Keratinocyte (primary cell): Measurements from ENCODE around the gene NAB1. TPM values are rescaled to one million over a fixed set of nuclear protein-coding genes. Genes with fewer than 3 reads are reported as not detected.

Source experiments
- DNase-seq: peaks from one replicate; pipeline ENCODE4 v3.0.0-alpha.2; 2011; ENCODE audit warnings: low read depth, missing footprints, low spot score
- FAIRE-seq: peaks from 2 replicates; lab custom pipeline; 2011; peaks lifted over from hg19 to GRCh38; lab: Jason Lieb, UNC
- H2AFZ ChIP-seq: 2 replicates; pipeline ENCODE4 v1.6.0; 2012; ENCODE audit warnings: low read length, control low read depth, inconsistent platforms; ENCODE audit not compliant: control insufficient read depth
- H3K27ac ChIP-seq: 2 replicates; pipeline ENCODE4 v1.5.1; 2011; ENCODE audit warnings: low read length; ENCODE audit not compliant: control insufficient read depth, insufficient read depth
- H3K27me3 ChIP-seq: 3 replicates; pipeline ENCODE4 v1.6.0; 2011; ENCODE audit warnings: low read length; ENCODE audit not compliant: control insufficient read depth, insufficient read depth; ENCODE audit errors: extremely low read depth
- H3K36me3 ChIP-seq, 2 experiments: 2 replicates in 1 of 2; 3 replicates in 1 of 2; pipeline ENCODE4 v1.5.1; 2011; ENCODE audit warnings: low read length in 2 of 2, mild to moderate bottlenecking in 1 of 2; ENCODE audit not compliant: control insufficient read depth in 2 of 2, insufficient read depth in 2 of 2; ENCODE audit errors: extremely low read depth in 1 of 2
- H3K4me1 ChIP-seq: 3 replicates; pipeline ENCODE4 v1.5.1; 2011; ENCODE audit warnings: low read length; ENCODE audit not compliant: control insufficient read depth, insufficient read depth; ENCODE audit errors: extremely low read depth
- H3K4me2 ChIP-seq: 3 replicates; pipeline ENCODE4 v1.6.0; 2011; ENCODE audit warnings: low read depth, low read length; ENCODE audit not compliant: control insufficient read depth, insufficient read depth; ENCODE audit errors: extremely low read depth
- H3K4me3 ChIP-seq, 3 experiments: fragments of 200-600 bp in 1 of 3; sonication (generic) in 1 of 3; 2 replicates in 2 of 3; 3 replicates in 1 of 3; pipeline ENCODE4 v1.5.1; 2011 to 2016; ENCODE audit warnings: low read length in 3 of 3, mild to moderate bottlenecking in 3 of 3, control low read depth in 2 of 3, inconsistent platforms in 1 of 3, low read depth in 1 of 3, mixed read lengths in 1 of 3, mixed run types in 1 of 3, moderate library complexity in 1 of 3; ENCODE audit not compliant: control insufficient read depth in 2 of 3, insufficient read depth in 2 of 3; ENCODE audit errors: extremely low read depth in 1 of 3
- H3K79me2 ChIP-seq: 2 replicates; pipeline ENCODE4 v1.6.0; 2012; ENCODE audit warnings: low read length; ENCODE audit not compliant: control insufficient read depth, insufficient read depth
- H3K9ac ChIP-seq: 3 replicates; pipeline ENCODE4 v1.6.0; 2011; ENCODE audit warnings: low read length; ENCODE audit not compliant: control insufficient read depth, insufficient read depth; ENCODE audit errors: extremely low read depth
- H3K9me1 ChIP-seq: 3 replicates; pipeline ENCODE4 v1.6.0; 2011; ENCODE audit warnings: low read length; ENCODE audit not compliant: control insufficient read depth, insufficient read depth; ENCODE audit errors: extremely low read depth
- H3K9me3 ChIP-seq: 2 replicates; pipeline ENCODE4 v1.5.1; 2012; ENCODE audit warnings: low read depth, low read length; ENCODE audit not compliant: control insufficient read depth
- H4K20me1 ChIP-seq: 3 replicates; pipeline ENCODE4 v1.6.0; 2011; ENCODE audit warnings: low read length; ENCODE audit not compliant: control insufficient read depth, insufficient read depth; ENCODE audit errors: extremely low read depth
- CTCF ChIP-seq, 3 experiments: IDR thresholded peaks in 1 of 3; conservative IDR thresholded peaks in 1 of 3; optimal IDR thresholded peaks in 1 of 3; 2 replicates in 2 of 3; 3 replicates in 1 of 3; pipeline versions ENCODE3 to v1.5.1; 2011; ENCODE audit warnings: low read length in 3 of 3, mild to moderate bottlenecking in 3 of 3, moderate library complexity in 2 of 3, control low read depth in 1 of 3, inconsistent platforms in 1 of 3; ENCODE audit not compliant: insufficient read depth in 2 of 3; ENCODE audit errors: extremely low read depth in 1 of 3
- EZH2 ChIP-seq: IDR thresholded peaks from one replicate; pipeline ENCODE4 v1.6.1; 2012; ENCODE audit warnings: inconsistent platforms, mild to moderate bottlenecking, low read length, moderate library complexity
- dilution Hi-C: fragments of 300-500 bp; cut with MboI; formaldehyde crosslinking; loops from one replicate; pipeline ENCODE4 v1.7.0; 2020; ENCODE audit warnings: low sequenced_read_pairs; ENCODE audit not compliant: extremely low pct_ligation_motif_present
- polyA plus RNA-seq, 5 experiments: library from polyadenylated mRNA; depleted of rRNA in 3 of 5; stranded (reverse) in 3 of 5; stranded (forward) in 1 of 5; unstranded in 1 of 5; fragments of >200 nt; gene quantifications; 1 replicate in 1 of 5; 2 replicates in 3 of 5; 3 replicates in 1 of 5; pipeline versions ENCODE4 v1.2.1 to v1.2.3, GENCODE V29; 2011 to 2012; ENCODE audit warnings: missing spikeins in 2 of 5, low read depth in 1 of 5, low replicate concordance in 1 of 5

NAB1 gene
- polyA plus RNA-seq, 1 donor (not counting 4 experiments of a cell fraction or from before 2014, with no cell fraction given) = 24.3 TPM

GRCh38 chr2:190711069-190711468 lies 62.2 kb downstream of the NAB1 start:
- H3K4me3 ChIP-seq = no peak overlapping the region
- H3K27ac ChIP-seq = no peak overlapping the region
- H3K36me3 ChIP-seq = no peaks in the 10 kb centered on the region
- H3K79me2 ChIP-seq = no peaks in the 10 kb centered on the region
- no peak overlapping the region for H3K9ac ChIP-seq
- H2AFZ ChIP-seq = no peak overlapping the region
- FAIRE-seq (no peak), DNase-seq (no peak)
- H3K4me2 ChIP-seq = no peak overlapping the region
- no peaks in the 10 kb centered on the region for H3K4me1 ChIP-seq
- H3K9me1 ChIP-seq = no peaks in the 10 kb centered on the region
- TF ChIP-seq CTCF (optimal IDR thresholded peaks at IDR 0.05 in 1 of 3, IDR thresholded peaks at IDR 0.05 in 1 of 3, conservative IDR thresholded peaks at IDR 0.05 in 1 of 3; ENCODE audit: extremely low read depth in 1 of 3, insufficient read depth in 2 of 3, low read length in 3 of 3) (no peak), EZH2 (no peak)
- dilution Hi-C loops = no loop called here
- H3K9me3 ChIP-seq = no peaks in the 10 kb centered on the region
- H4K20me1 ChIP-seq = no peaks in the 10 kb centered on the region
- no peaks in the 10 kb centered on the region for H3K27me3 ChIP-seq

- H4K20me1 ChIP-seq = no peaks in the 10 kb centered on the region
- no peaks in the 10 kb centered on the region for H3K27me3 ChIP-seq
- dilution Hi-C loops = no loop called here
- no peak overlapping the region for H3K27ac ChIP-seq
- H3K79me2 ChIP-seq = no peaks in the 10 kb centered on the region
- H3K9me3 ChIP-seq = no peaks in the 10 kb centered on the region
- H3K36me3 ChIP-seq = no peaks in the 10 kb centered on the region
- H3K4me2 ChIP-seq = no peak overlapping the region
- no peak for FAIRE-seq
- TF ChIP-seq CTCF (optimal IDR thresholded peaks at IDR 0.05 in 1 of 3, IDR thresholded peaks at IDR 0.05 in 1 of 3, conservative IDR thresholded peaks at IDR 0.05 in 1 of 3; ENCODE audit: extremely low read depth in 1 of 3, insufficient read depth in 2 of 3, low read length in 3 of 3) = no peak
- no peak overlapping the region for H3K9ac ChIP-seq
- H3K4me1 ChIP-seq = peaks cover 11% of the 10 kb centered on the region
- H2AFZ ChIP-seq = no peak overlapping the region
- no peak overlapping the region for H3K4me3 ChIP-seq
- no peaks in the 10 kb centered on the region for H3K9me1 ChIP-seq
- no peak for DNase-seq
These were observed 64.6 kb downstream of the NAB1 start for GRCh38 chr2:190713471-190713870.
